ENCODE measurements around the gene LHPP. TPM values are rescaled to one million over a fixed set of nuclear protein-coding genes. Genes with fewer than 3 reads are reported as not detected.

Gene LHPP
- total RNA-seq, 2 experiments from 2014 or later = 15.3 to 19.6 TPM

- POLR2A ChIA-PET = no interaction called here
- Histone ChIP-seq H3K27ac (ENCODE audit: low read depth in 1 of 2, low read length in 2 of 2) (no peak overlapping the region), H3K27me3 (ENCODE audit: control insufficient read depth in 1 of 2, insufficient read depth in 2 of 2, low read length in 2 of 2) (peaks cover 17 to 26% of the 10 kb centered on the region in 2 experiments), H3K4me1 (ENCODE audit: insufficient read depth, low read length) (peaks cover 13% of the 10 kb centered on the region), H3K4me3 (ENCODE audit: low read length) (no peak overlapping the region), H3K9me3 (ENCODE audit: control insufficient read depth in 1 of 2, insufficient read depth in 1 of 2, low read length in 2 of 2) (no peaks in the 10 kb centered on the region), H3K36me3 (ENCODE audit: insufficient read depth, low read length) (no peaks in the 10 kb centered on the region)
- intact Hi-C loops (cut with DNase I, micrococcal nuclease) = loop anchor here in 1 of 2 experiments (1.0 kb wide), 1 partner anchor 40 kb away; no protein-coding TSS in a partner anchor
- Mint-ChIP-seq H3K27ac (no peak overlapping the region), H3K27me3 (peaks cover 38% of the 10 kb centered on the region), H3K4me3 (no peak overlapping the region), H3K4me1 (ENCODE audit: low read depth) (peaks cover 5% of the 10 kb centered on the region), H3K9me3 (no peaks in the 10 kb centered on the region), H3K36me3 (ENCODE audit: low read depth) (no peaks in the 10 kb centered on the region)
- no peak for TF ChIP-seq CTCF (IDR thresholded peaks at IDR 0.05)
- no peak for ATAC-seq (ENCODE audit: poor library complexity)
- no peak for DNase-seq
- CTCF ChIA-PET = no interaction called here
These were observed 2.7 kb upstream of the LHPP start for GRCh38 chr10:124458889-124459288.

GRCh38 chr10:124459395-124459794, 2.2 kb upstream of the LHPP start:
- Histone ChIP-seq H3K27me3 (ENCODE audit: control insufficient read depth in 1 of 2, insufficient read depth in 2 of 2, low read length in 2 of 2) (peaks cover 12 to 21% of the 10 kb centered on the region in 2 experiments), H3K27ac (ENCODE audit: low read depth in 1 of 2, low read length in 2 of 2) (no peak overlapping the region), H3K9me3 (ENCODE audit: control insufficient read depth in 1 of 2, insufficient read depth in 1 of 2, low read length in 2 of 2) (no peaks in the 10 kb centered on the region), H3K4me3 (ENCODE audit: low read length) (no peak overlapping the region), H3K36me3 (ENCODE audit: insufficient read depth, low read length) (no peaks in the 10 kb centered on the region), H3K4me1 (ENCODE audit: insufficient read depth, low read length) (peaks cover 18% of the 10 kb centered on the region)
- ATAC-seq (ENCODE audit: poor library complexity) = no peak
- intact Hi-C loops (cut with DNase I, micrococcal nuclease) = loop anchor here in 1 of 2 experiments (1.0 kb wide), 1 partner anchor 40 kb away; no protein-coding TSS in a partner anchor
- Mint-ChIP-seq H3K9me3 (no peaks in the 10 kb centered on the region), H3K4me1 (ENCODE audit: low read depth) (peaks cover 8% of the 10 kb centered on the region), H3K36me3 (ENCODE audit: low read depth) (no peaks in the 10 kb centered on the region), H3K27ac (no peak overlapping the region), H3K27me3 (peaks cover 33% of the 10 kb centered on the region), H3K4me3 (no peak overlapping the region)
- no peak for TF ChIP-seq CTCF (IDR thresholded peaks at IDR 0.05)
- CTCF ChIA-PET = no interaction called here
- DNase-seq = no peak
- POLR2A ChIA-PET = no interaction called here

GRCh38 chr10:124460144-124460543, 1.5 kb upstream of the LHPP start:
- no peak for ATAC-seq (ENCODE audit: poor library complexity)
- Histone ChIP-seq H3K4me1 (ENCODE audit: insufficient read depth, low read length) (peaks cover 25% of the 10 kb centered on the region), H3K4me3 (ENCODE audit: low read length) (no peak overlapping the region), H3K9me3 (ENCODE audit: control insufficient read depth in 1 of 2, insufficient read depth in 1 of 2, low read length in 2 of 2) (no peaks in the 10 kb centered on the region), H3K27me3 (ENCODE audit: control insufficient read depth in 1 of 2, insufficient read depth in 2 of 2, low read length in 2 of 2) (peaks cover 5 to 18% of the 10 kb centered on the region in 2 experiments), H3K27ac (ENCODE audit: low read depth in 1 of 2, low read length in 2 of 2) (no peak overlapping the region), H3K36me3 (ENCODE audit: insufficient read depth, low read length) (no peaks in the 10 kb centered on the region)
- intact Hi-C loops (cut with DNase I, micrococcal nuclease) = loop anchor here in 1 of 2 experiments (2.0 to 5.0 kb wide), 6 partner anchors 71 to 1362 kb away; partner anchors contain the start of genes BCCIP, BUB3, EEF1AKMT2 and FAM53B
- H3K36me3 Mint-ChIP-seq (ENCODE audit: low read depth) = peaks cover 2% of the 10 kb centered on the region
- no peak overlapping the region for H3K27ac Mint-ChIP-seq
- H3K9me3 Mint-ChIP-seq = no peaks in the 10 kb centered on the region
- DNase-seq = no peak
- peaks cover 16% of the 10 kb centered on the region for H3K4me1 Mint-ChIP-seq (ENCODE audit: low read depth)
- peak overlapping the region; percentile 80 for H3K4me3 Mint-ChIP-seq
- ChIA-PET CTCF (no interaction called here), POLR2A (interaction anchor here (0.6 kb wide), 1 partner anchor 504 kb away, joined by 3 read pairs; no protein-coding TSS in a partner anchor)
- no peak for TF ChIP-seq CTCF (IDR thresholded peaks at IDR 0.05)
- peaks cover 25% of the 10 kb centered on the region for H3K27me3 Mint-ChIP-seq

Measured in CD4-positive, alpha-beta T cell (primary cell).